ENCODE data around the gene AKR1C1. TPM values are rescaled to one million over a fixed set of nuclear protein-coding genes. Genes with fewer than 3 reads are reported as not detected.
"Not testable (repeated sequence)": the region's sequence is repeated elsewhere in the genome, so short reads cannot be mapped to it uniquely, and the experiment has no call there.

AKR1C1 gene
- total RNA-seq, 1 experiment from 2014 or later, result 0.31 TPM

DNA sequence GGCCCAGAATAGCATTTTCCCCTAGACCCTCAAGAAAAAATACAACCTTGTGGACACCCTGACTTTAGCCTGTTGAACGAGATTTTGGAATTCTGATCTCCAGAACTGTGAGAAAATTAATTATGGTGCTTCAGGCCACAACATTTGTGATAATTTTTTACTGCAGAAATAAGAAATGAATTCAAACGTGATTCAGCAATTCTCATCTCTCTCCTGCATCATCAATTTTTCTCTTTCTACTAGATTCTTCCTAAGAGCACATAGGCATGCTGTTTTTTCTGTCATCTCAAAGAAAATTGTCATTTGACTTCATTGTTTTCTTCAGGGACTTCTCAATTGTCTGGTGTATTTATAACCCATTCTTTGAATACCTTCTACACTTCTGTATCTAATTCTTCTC lies 49.4 kb downstream of the AKR1C1 start:
- CTCF ChIA-PET, result no interaction called here
- no peaks in the 10 kb centered on the region for H3K27me3 ChIP-seq (ENCODE audit: control insufficient read depth, insufficient read depth, low read length)
- BruUV-seq (replicated peaks), result no TSS peak
- intact Hi-C loops (cut with micrococcal nuclease; ENCODE audit: unreplicated experiment) (no loop called here), in situ Hi-C loops (cut with HindIII; ENCODE audit: low pct_unique_long_range_greater_than_20kb, low sequenced_read_pairs) (no loop called here)
- POLR2A ChIA-PET, result no interaction called here
- DNase-seq (ENCODE audit: low read depth, low spot score) (no peak), ATAC-seq (no peak)
- TF ChIP-seq, protein P1, sequence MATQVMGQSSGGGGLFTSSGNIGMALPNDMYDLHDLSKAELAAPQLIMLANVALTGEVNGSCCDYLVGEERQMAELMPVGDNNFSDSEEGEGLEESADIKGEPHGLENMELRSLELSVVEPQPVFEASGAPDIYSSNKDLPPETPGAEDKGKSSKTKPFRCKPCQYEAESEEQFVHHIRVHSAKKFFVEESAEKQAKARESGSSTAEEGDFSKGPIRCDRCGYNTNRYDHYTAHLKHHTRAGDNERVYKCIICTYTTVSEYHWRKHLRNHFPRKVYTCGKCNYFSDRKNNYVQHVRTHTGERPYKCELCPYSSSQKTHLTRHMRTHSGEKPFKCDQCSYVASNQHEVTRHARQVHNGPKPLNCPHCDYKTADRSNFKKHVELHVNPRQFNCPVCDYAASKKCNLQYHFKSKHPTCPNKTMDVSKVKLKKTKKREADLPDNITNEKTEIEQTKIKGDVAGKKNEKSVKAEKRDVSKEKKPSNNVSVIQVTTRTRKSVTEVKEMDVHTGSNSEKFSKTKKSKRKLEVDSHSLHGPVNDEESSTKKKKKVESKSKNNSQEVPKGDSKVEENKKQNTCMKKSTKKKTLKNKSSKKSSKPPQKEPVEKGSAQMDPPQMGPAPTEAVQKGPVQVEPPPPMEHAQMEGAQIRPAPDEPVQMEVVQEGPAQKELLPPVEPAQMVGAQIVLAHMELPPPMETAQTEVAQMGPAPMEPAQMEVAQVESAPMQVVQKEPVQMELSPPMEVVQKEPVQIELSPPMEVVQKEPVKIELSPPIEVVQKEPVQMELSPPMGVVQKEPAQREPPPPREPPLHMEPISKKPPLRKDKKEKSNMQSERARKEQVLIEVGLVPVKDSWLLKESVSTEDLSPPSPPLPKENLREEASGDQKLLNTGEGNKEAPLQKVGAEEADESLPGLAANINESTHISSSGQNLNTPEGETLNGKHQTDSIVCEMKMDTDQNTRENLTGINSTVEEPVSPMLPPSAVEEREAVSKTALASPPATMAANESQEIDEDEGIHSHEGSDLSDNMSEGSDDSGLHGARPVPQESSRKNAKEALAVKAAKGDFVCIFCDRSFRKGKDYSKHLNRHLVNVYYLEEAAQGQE (IDR thresholded peaks at IDR 0.05; ENCODE audit: insufficient read depth in 1 of 2, low read depth in 2 of 2, low read length in 1 of 2), result no peak
- TF ChIP-seq CTCF (IDR thresholded peaks at IDR 0.05) (no peak), POLR2AphosphoS5 (IDR thresholded peaks at IDR 0.05; ENCODE audit: low read depth, low read length) (no peak), TCF7L2 (IDR thresholded peaks at IDR 0.05; ENCODE audit: low read depth, low read length) (no peak), SIN3A (IDR thresholded peaks at IDR 0.05; ENCODE audit: borderline replicate concordance, insufficient read depth, low read depth, low read length) (no peak)
- no peak overlapping the region for H3K27ac ChIP-seq (ENCODE audit: low read length)
- H3K9me3 ChIP-seq (ENCODE audit: control insufficient read depth, insufficient read depth, low read depth, low read length), result no peaks in the 10 kb centered on the region
- H3K4me1 ChIP-seq (ENCODE audit: control insufficient read depth, insufficient read depth, low read length), result no peaks in the 10 kb centered on the region
- no peak overlapping the region for H3K4me3 ChIP-seq (ENCODE audit: low read depth in 2 of 2, low read length in 2 of 2)
- no peaks in the 10 kb centered on the region for H3K36me3 ChIP-seq (ENCODE audit: control insufficient read depth, insufficient read depth, low read length)

DNA sequence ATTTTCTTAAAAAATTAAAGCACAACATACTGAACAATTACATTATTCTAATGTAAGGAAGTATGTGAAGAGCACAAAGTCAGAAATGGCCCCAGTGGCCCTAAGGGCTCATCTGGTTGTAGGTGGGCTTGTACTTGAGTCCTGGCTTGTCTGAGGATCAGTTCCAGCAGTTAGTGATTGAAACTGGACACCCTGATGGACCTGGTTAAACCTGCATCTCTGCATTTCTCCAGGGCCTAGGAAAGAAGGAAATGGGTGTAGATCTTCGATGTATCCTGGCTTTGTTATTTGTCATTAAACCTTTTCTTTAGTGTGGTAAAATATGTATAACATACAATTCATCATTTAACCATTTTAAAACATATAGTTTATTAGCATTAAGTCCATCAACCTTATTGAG lies 50.2 kb downstream of the AKR1C1 start:
- in situ Hi-C loops (cut with HindIII; ENCODE audit: low pct_unique_long_range_greater_than_20kb, low sequenced_read_pairs), result no loop called here
- Histone ChIP-seq H3K4me3 (ENCODE audit: low read depth in 2 of 2, low read length in 2 of 2) (no peak overlapping the region), H3K9me3 (ENCODE audit: control insufficient read depth, insufficient read depth, low read depth, low read length) (no peaks in the 10 kb centered on the region), H3K27ac (ENCODE audit: low read length) (no peak overlapping the region), H3K4me1 (ENCODE audit: control insufficient read depth, insufficient read depth, low read length) (no peaks in the 10 kb centered on the region), H3K36me3 (ENCODE audit: control insufficient read depth, insufficient read depth, low read length) (no peaks in the 10 kb centered on the region), H3K27me3 (ENCODE audit: control insufficient read depth, insufficient read depth, low read length) (no peaks in the 10 kb centered on the region)
- ATAC-seq (no peak), DNase-seq (ENCODE audit: low read depth, low spot score) (no peak)
- ChIA-PET POLR2A (no interaction called here), CTCF (no interaction called here)
- no TSS peak for BruUV-seq (replicated peaks)
- TF ChIP-seq POLR2AphosphoS5 (IDR thresholded peaks at IDR 0.05; ENCODE audit: low read depth, low read length) (no peak), SIN3A (IDR thresholded peaks at IDR 0.05; ENCODE audit: borderline replicate concordance, insufficient read depth, low read depth, low read length) (no peak)
- intact Hi-C loops (cut with micrococcal nuclease; ENCODE audit: unreplicated experiment), result no loop called here

- intact Hi-C loops (cut with micrococcal nuclease; ENCODE audit: unreplicated experiment); DNase-seq (ENCODE audit: low read depth, low spot score); H3K27ac ChIP-seq (ENCODE audit: low read length); in situ Hi-C loops (cut with HindIII; ENCODE audit: low pct_unique_long_range_greater_than_20kb, low sequenced_read_pairs); H3K9me3 ChIP-seq (ENCODE audit: control insufficient read depth, insufficient read depth, low read depth, low read length); ATAC-seq; H3K4me1 ChIP-seq (ENCODE audit: control insufficient read depth, insufficient read depth, low read length); H3K27me3 ChIP-seq (ENCODE audit: control insufficient read depth, insufficient read depth, low read length); CTCF ChIA-PET; H3K4me3 ChIP-seq (ENCODE audit: low read depth in 2 of 2, low read length in 2 of 2); BruUV-seq (replicated peaks); POLR2A ChIA-PET; H3K36me3 ChIP-seq (ENCODE audit: control insufficient read depth, insufficient read depth, low read length): not testable (repeated sequence)
These were observed 51.1 kb downstream of the AKR1C1 start for GRCh38 chr10:5014200-5014910.

Data from Panc1 (cell line).